ENCODE data around the gene NRBP1. TPM values are rescaled to one million over a fixed set of nuclear protein-coding genes. Genes with fewer than 3 reads are reported as not detected.
A peak's percentile ranks its signal among the peaks of the same experiment; 100 is the strongest.

The NRBP1 gene
- 126 and 134 TPM in 2 replicates for total RNA-seq (2014; rRNA removed; shearing (Covaris generic))

GRCh38 chr2:27428213-27428977 is at the start of gene NRBP1:
Gene NRBP1 (plus strand): TSS chr2:27428631. CDS start chr2:27433274, 4,643 bp downstream.
- peak; percentile 94 for DNase-seq (ENCODE audit: low read depth)

DNA sequence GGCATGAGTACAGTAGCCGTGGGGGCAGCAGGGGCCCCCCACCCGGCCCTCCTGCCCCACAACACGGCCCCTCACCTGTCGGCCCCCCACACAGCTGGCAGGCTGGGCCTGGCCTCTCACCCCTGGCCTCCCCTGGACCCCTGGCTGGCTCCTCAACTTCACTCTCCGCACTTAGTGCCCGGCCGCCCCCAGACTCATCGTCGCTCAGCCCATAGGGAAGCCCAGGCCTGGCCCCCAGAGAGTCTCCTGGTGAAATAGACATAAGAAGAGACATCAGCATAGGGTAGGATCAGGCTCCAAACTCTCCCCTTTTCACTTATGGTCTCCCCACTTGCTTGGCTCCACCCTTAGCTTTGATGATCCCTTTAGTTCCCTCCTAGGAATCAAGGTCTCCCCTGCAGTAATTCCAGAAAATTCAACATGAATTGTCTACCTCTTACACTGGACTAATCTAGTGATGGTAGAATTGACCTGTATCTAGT is 49.6 kb upstream of the NRBP1 start:
- no peak for DNase-seq (ENCODE audit: low read depth)

- no peak for DNase-seq (ENCODE audit: low read depth)
Measured at GRCh38 chr2:27379383-27379835, 49.0 kb upstream of the NRBP1 start.

DNA sequence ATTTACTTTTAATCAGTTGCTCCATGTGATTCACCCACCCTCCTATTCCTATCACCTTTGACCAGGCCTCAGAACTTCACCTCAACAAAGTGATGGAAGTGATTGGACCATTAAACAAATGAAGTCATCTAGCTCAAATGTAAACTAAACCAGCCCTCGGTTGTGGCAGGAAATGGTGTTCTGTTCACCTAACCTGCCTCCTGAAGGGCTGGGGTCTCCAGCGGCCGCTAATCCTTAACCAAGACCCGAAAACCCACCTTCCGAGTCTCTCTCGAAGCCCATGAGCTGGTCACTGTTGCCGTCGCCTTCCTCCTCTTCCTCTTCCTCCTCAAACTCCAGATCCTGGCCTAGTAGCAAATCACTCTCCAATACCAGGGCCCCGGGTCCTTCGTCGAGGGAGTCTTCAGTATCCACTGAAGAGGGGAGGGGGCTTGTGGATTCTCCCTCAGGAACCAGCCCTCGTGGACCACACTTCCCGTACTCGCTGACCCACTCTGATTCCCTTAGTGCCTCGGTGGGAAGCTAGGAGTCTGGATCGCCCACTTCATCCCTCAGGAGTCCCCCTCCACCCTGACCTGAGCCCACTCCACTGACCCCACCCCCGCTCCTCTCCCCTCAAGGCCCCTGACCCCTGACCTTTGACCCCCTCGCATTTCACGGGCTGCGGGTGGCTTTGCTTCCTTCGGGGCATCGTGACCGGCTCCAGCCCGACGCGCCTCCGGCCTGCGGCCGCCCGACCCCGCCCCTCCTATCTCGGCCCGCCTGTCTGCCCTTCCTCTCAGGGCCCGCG is 48.4 kb upstream of the NRBP1 start:
- DNase-seq (ENCODE audit: low read depth): peak; percentile 67

- DNase-seq (ENCODE audit: low read depth): peak; percentile 94
Measured at GRCh38 chr2:27380626-27381545, 47.5 kb upstream of the NRBP1 start, which contains the start of gene ZNF513. Gene ZNF513 (minus strand): TSS chr2:27380734. CDS start chr2:27380526, 208 bp downstream.

- DNase-seq (ENCODE audit: low read depth): no peak
Measured at GRCh38 chr2:27381577-27382181, 46.8 kb upstream of the NRBP1 start.

DNA sequence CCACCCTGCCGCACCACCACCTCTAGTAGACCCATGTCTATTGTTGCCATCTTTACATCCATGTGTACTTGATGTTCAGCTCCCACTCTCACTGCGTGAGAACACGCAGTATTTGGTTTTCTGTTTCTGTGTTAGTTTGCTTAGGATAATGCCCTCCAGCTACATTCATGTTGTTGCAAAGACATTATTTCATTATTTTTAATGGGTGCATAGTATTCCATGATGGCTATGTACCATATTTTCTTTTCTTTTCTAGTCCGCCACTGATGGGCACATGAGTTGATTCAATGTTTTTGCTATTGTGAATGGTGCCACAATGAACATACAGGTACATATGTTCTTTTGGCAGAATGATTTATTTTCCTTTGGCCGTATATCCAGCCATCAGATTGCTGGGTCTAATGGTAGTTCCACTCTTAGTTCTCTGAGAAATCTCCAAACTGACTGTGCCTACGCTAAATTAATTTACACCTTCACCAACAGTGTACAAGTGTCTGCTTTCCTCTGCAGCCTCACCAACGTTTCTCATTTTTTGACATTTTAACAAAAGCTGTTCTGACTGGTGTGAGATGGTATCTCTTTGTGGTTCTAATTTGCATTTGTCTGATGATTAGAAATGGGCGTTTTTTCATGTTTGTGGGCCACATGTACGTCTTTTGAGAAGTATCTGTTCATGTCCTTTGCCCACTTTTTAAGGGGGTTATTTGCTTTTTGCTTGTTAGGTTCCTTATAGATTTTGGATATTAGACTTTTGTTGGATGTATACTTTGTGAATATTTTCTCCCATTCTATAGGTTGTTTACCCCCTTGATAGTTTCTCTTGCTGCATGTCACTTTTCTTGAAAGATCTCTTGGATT is 37.4 kb upstream of the NRBP1 start:
- DNase-seq (ENCODE audit: low read depth): no peak

DNA sequence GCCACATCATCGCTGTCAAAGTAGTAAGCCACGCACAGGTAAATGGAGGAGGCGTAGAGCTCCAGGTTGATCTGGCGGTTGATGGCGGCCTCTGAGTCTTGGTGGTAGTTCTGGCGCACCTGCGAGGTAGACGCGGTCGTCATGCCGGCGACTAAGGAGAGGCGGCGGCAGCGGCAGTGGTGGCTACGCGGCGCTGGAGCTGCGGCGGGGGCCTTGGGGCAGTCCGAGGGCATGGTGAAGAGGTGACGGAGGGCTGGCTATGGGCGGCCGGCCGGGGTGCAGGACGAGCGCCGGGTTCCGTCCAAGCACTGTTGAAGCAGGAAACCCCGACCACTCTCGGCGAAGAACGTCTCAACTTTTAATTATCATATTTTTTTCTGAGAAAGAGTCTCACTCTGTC is 35.2 kb upstream of the NRBP1 start:
- DNase-seq (ENCODE audit: low read depth): no peak

DNA sequence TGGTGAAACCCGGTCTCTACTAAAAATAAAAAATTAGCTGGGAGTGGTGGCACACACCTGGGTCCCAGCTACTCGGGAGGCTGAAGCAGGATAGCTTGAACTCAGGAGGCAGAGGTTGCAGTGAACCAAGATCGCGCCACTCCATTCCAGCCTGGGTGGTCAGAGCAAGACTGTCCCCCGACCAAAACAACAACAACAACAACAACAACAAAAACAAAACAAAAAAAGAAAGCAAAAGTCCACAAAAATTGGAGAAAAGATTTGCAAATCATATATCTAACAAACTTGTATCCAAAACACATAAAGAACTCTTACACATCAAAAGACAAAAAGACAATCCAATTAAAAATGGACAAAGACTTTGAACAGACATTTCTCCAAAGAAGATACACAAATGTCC is 29.5 kb upstream of the NRBP1 start:
- DNase-seq (ENCODE audit: low read depth): no peak

- no peak for DNase-seq (ENCODE audit: low read depth)
Measured at GRCh38 chr2:27400348-27401135, 27.9 kb upstream of the NRBP1 start.

DNA sequence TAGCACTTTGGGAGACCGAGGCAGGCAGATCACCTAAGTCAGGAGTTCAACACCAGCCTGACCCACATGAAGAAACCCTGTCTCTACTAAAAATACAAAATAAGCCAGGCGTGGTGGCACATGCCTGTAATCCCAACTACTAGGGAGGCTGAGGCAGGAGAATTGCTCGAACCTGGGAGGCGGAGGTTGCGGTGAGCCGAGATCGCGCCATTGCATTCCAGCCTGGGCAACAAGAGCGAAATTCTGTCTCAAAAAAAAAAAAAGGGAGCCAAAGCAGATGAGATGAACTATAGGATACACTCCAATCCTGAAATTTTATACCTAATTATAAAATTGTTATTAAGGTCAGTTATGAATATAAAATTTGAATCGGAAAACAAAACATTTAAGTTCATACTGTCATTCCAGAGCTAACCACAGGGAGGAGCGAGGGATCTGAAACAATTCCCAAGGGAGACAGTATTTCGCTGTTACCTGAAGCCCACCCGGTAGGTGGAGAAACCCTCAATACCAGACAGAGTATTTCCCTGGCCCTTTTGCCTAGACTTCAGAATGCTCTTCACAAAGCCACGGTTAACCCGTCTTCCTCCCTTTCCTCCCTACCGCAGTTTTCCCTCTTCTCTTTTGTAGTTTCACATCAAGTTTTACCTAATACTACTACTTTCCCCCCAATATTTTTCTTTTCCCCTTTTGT is 20.5 kb upstream of the NRBP1 start:
- DNase-seq (ENCODE audit: low read depth): peak; percentile 56

DNA sequence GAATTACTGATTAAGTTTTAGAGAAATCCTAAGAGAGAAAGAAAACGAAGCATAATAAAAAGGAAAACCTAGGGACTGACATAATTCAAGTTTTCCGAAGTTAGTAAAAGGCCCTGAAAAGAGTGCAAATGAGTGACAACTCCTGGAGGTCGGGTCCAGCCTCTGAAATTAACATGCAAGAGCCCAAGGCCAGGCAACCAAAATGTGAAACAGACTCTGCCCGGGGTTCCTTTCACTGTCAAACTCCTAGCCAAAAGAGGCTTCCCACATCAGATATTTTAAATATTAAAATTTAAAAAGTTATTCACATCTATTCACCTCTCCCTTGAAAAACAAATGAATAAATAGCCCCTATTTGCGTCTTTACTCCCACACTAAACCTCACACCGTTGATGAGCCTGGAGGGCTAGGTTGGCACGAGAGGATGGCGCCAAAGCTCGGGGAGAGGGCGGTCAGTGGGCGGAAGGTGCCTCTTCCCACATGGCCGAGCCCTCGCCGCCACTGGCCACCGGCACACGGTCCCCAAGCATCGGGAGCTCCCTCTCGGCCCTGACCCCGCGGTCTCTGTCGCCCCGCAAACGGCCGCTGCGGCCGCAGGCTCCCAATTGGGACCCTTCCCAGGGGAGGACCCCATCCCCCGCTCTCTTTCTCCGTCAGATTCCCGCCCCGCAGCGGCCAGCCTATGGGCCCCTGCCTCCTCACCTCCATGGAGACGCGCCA is 19.7 kb upstream of the NRBP1 start:
- DNase-seq (ENCODE audit: low read depth): peak; percentile 46

- peak; percentile 98 for DNase-seq (ENCODE audit: low read depth)
Measured at GRCh38 chr2:27409321-27410073, 18.9 kb upstream of the NRBP1 start, which contains the start of gene PPM1G. Gene PPM1G (minus strand): TSS chr2:27409591. CDS start chr2:27409422, 169 bp downstream.

- DNase-seq (ENCODE audit: low read depth): no peak
Measured at GRCh38 chr2:27412419-27413152, 15.8 kb upstream of the NRBP1 start.

DNA sequence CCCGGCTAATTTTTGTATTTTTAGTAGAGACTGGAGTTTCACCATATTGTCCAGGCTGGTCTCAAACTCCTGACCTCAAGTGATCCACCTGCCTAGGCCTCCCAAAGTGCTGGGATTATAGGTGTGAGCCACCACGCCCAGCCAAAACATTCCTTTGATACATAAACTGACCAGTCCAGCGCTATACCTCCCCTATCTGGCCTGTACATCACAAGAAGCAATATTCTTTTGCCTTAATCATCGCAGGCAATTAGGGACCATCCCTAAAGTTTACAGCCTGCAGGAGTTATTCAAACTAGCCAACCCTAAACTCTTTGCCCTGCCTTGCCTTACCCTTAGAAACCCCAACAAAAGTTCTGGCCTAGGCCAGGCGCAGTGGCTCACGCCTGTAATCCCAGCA is 12.3 kb upstream of the NRBP1 start:
- DNase-seq (ENCODE audit: low read depth): no peak

DNA sequence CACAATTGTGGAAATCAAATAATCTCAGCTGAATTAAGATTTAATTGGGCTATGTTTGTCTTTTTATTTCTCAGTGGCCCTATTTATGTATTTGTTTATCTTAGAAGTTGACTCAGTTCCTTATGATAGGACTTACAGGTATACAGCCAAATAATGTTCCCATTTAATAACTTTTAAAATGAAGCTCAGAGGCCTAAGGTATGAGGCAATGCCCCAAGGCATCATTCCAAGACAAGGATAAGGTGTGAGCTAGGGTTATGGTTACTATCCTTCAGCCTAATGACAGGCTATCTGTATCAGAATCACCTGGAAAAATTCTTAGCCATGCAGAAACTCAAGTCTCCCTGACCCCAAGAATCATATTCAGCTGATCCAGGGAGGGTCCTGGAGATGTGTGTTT is 7.4 kb upstream of the NRBP1 start:
- DNase-seq (ENCODE audit: low read depth): no peak
